Stimulated activated CD4-positive, alpha-beta T cell treated with anti-CD3 and anti-CD28 coated beads, Interleukin-2, amount 100 ng/mL, for 24 hours (primary cell): Measurements from ENCODE around the gene SLC12A5.

Experiments used
- DNase-seq, 2 donors: peaks; one replicate each; pipeline ENCODE4 v3.0.0-alpha.2; 2020

SLC12A5 gene

GRCh38 chr20:46056970-46057855 is 28.2 kb downstream of the SLC12A5 start:
- peak in 1 of 2 donors; percentile 26 for DNase-seq

- DNase-seq: peak in 1 of 2 donors; percentile 28
These were observed 29.0 kb downstream of the SLC12A5 start for GRCh38 chr20:46057856-46058598.

GRCh38 chr20:46058599-46059281 is 29.7 kb downstream of the SLC12A5 start:
- no peak for DNase-seq

- DNase-seq: no peak
These were observed 31.4 kb downstream of the SLC12A5 start for GRCh38 chr20:46060301-46060881.

GRCh38 chr20:46060975-46061374 is 32.0 kb downstream of the SLC12A5 start:
- DNase-seq: no peak

GRCh38 chr20:46062151-46062550 is 33.1 kb downstream of the SLC12A5 start:
- no peak for DNase-seq

- DNase-seq: no peak
These were observed 33.6 kb downstream of the SLC12A5 start for GRCh38 chr20:46062621-46063020.

GRCh38 chr20:46063151-46063550 is 34.1 kb downstream of the SLC12A5 start:
- DNase-seq: no peak

- no peak for DNase-seq
These were observed 34.6 kb downstream of the SLC12A5 start for GRCh38 chr20:46063652-46064054.

GRCh38 chr20:46065006-46065405 is 36.0 kb downstream of the SLC12A5 start:
- DNase-seq: no peak

- no peak for DNase-seq
These were observed 36.7 kb downstream of the SLC12A5 start for GRCh38 chr20:46065691-46066090.

GRCh38 chr20:46070215-46070900 is 41.3 kb downstream of the SLC12A5 start:
- DNase-seq: no peak

- no peak for DNase-seq
These were observed 42.6 kb downstream of the SLC12A5 start for GRCh38 chr20:46071573-46071972.

- DNase-seq: no peak
These were observed 44.0 kb downstream of the SLC12A5 start for GRCh38 chr20:46073024-46073423.

GRCh38 chr20:46073443-46073842 is 44.4 kb downstream of the SLC12A5 start:
- DNase-seq: no peak

GRCh38 chr20:46074006-46074405 is 45.0 kb downstream of the SLC12A5 start:
- no peak for DNase-seq

- no peak for DNase-seq
These were observed 47.8 kb downstream of the SLC12A5 start for GRCh38 chr20:46076806-46077205.

- DNase-seq: no peak
These were observed 48.8 kb downstream of the SLC12A5 start for GRCh38 chr20:46077642-46078305.

- no peak for DNase-seq
These were observed 49.9 kb downstream of the SLC12A5 start for GRCh38 chr20:46078954-46079353.

GRCh38 chr20:46081074-46081473 is 52.1 kb downstream of the SLC12A5 start:
- no peak for DNase-seq

- no peak for DNase-seq
These were observed 54.1 kb downstream of the SLC12A5 start for GRCh38 chr20:46083101-46083500.

GRCh38 chr20:46083531-46084061 is 54.6 kb downstream of the SLC12A5 start:
- no peak for DNase-seq
